ENCODE results near the gene ATG2B. TPM values are rescaled to one million over a fixed set of nuclear protein-coding genes. Genes with fewer than 3 reads are reported as not detected.

The ATG2B gene
- total and polyA plus RNA-seq, 7 experiments from 2014 or later: 1.8 to 43.4 (median 24.7) TPM

DNA sequence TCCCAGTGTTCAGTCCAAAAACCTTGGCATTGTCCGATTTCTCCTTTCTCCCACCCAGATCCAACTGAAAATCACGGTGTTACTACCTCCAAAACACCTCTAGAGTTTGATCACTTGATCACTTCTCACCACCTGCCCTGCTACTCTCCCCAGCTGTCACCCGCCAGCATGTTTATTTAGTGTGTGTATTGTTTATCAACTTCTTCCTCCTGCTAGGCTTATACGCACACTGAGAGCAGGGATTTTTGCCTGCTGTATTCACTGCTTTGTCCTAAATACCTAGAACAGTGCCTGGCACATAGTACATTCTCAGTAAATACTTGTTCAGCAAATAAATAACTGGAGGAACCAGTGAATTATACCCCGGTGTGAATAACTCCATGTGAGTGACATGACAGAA lies 102.1 kb downstream of the ATG2B start:
- no peaks in the 10 kb centered on the region for H3K9me3 Mint-ChIP-seq
- H3K27me3 ChIP-seq (ENCODE audit: control insufficient read depth in 2 of 2, insufficient read depth in 2 of 2, low read length in 2 of 2): no peaks in the 10 kb centered on the region
- no peak overlapping the region for H3K4me3 Mint-ChIP-seq
- no peak overlapping the region for H3K27ac Mint-ChIP-seq
- intact Hi-C loops (cut with micrococcal nuclease): no loop called here
- no peak overlapping the region for H3K27ac ChIP-seq (ENCODE audit: low read depth, low read length)
- no peaks in the 10 kb centered on the region for H3K36me3 Mint-ChIP-seq
- peaks cover 5 to 21% (median 17%) of the 10 kb centered on the region in 5 donors for H3K27me3 Mint-ChIP-seq
- DNase-seq (no peak), ATAC-seq (no peak)
- POLR2A ChIA-PET: no interaction called here
- H3K4me1 ChIP-seq (ENCODE audit: control insufficient read depth in 2 of 2, insufficient read depth in 2 of 2, low read length in 2 of 2): no peaks in the 10 kb centered on the region
- CTCF ChIA-PET: interaction anchor here (0.6 kb wide), 1 partner anchor 241 kb away, joined by 3 read pairs; no protein-coding TSS in a partner anchor
- H3K4me1 Mint-ChIP-seq: no peaks in the 10 kb centered on the region
- no peak overlapping the region for H3K4me3 ChIP-seq (ENCODE audit: low read length)
- no peaks in the 10 kb centered on the region for H3K9me3 ChIP-seq (ENCODE audit: control insufficient read depth in 2 of 3, low read length in 3 of 3)
- no peaks in the 10 kb centered on the region for H3K36me3 ChIP-seq (ENCODE audit: control insufficient read depth in 2 of 3, insufficient read depth in 3 of 3, low read length in 3 of 3)

DNA sequence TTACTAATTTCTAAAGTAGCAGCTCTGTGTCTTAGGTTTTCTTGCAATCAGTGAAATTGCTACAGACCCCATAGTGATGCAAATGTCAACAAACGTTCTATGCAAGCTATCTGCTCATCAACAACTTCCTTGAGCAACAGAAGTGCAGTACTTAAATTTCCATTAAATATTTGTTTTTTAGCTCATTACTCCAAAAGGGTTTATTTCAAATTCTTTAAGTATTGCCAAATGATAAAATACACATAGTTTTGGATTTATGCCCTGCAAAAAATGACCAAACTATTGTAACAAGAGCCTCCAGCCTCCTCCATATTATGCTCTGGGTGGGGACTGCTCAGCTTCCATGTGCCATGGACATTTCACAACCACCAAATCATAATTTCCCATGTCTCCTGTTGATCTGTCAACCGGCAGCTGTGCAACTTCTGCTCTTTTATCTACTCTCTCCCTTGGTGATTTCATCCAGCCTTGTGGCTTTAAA lies 102.8 kb downstream of the ATG2B start:
- CTCF ChIA-PET: interaction anchor here (1.1 kb wide), 1 partner anchor 44 kb away, joined by 3 read pairs; no protein-coding TSS in a partner anchor
- ATAC-seq (no peak), DNase-seq (no peak)
- POLR2A ChIA-PET: no interaction called here
- H3K27ac Mint-ChIP-seq: no peak overlapping the region
- Histone ChIP-seq H3K9me3 (ENCODE audit: control insufficient read depth in 2 of 3, low read length in 3 of 3) (no peaks in the 10 kb centered on the region), H3K27me3 (ENCODE audit: control insufficient read depth in 2 of 2, insufficient read depth in 2 of 2, low read length in 2 of 2) (no peaks in the 10 kb centered on the region), H3K36me3 (ENCODE audit: control insufficient read depth in 2 of 3, insufficient read depth in 3 of 3, low read length in 3 of 3) (no peaks in the 10 kb centered on the region), H3K4me3 (ENCODE audit: low read length) (no peak overlapping the region), H3K4me1 (ENCODE audit: control insufficient read depth in 2 of 2, insufficient read depth in 2 of 2, low read length in 2 of 2) (no peaks in the 10 kb centered on the region), H3K27ac (ENCODE audit: low read depth, low read length) (no peak overlapping the region)
- intact Hi-C loops (cut with micrococcal nuclease): no loop called here
- no peaks in the 10 kb centered on the region for H3K36me3 Mint-ChIP-seq
- no peak overlapping the region for H3K4me3 Mint-ChIP-seq
- no peaks in the 10 kb centered on the region for H3K4me1 Mint-ChIP-seq
- peaks cover 5 to 21% (median 14%) of the 10 kb centered on the region in 5 donors for H3K27me3 Mint-ChIP-seq
- H3K9me3 Mint-ChIP-seq: no peaks in the 10 kb centered on the region

DNA sequence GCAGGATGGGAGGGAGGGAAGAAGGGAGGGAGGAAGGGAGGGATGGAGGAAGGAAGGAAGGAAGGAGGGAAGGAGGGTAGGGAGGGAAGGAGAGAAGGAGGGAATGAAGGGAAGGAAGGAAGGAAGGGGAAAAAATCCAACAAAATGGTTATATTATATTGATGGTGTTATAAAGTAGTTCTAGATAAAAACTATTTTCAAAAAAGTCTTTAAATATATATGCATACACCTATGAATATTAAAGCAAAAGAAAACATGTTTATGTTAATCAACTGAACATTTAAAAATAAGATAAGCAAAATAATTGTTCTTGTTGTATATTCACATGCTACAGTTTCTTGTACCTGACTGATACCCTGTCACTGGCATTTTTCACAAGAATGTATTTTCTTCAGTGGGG lies 105.2 kb downstream of the ATG2B start:
- intact Hi-C loops (cut with micrococcal nuclease): no loop called here
- CTCF ChIA-PET: no interaction called here
- no peaks in the 10 kb centered on the region for H3K9me3 Mint-ChIP-seq
- H3K4me3 Mint-ChIP-seq: no peak overlapping the region
- DNase-seq (no peak), ATAC-seq (no peak)
- Histone ChIP-seq H3K27me3 (ENCODE audit: control insufficient read depth in 2 of 2, insufficient read depth in 2 of 2, low read length in 2 of 2) (no peaks in the 10 kb centered on the region), H3K9me3 (ENCODE audit: control insufficient read depth in 2 of 3, low read length in 3 of 3) (no peaks in the 10 kb centered on the region), H3K27ac (ENCODE audit: low read depth, low read length) (no peak overlapping the region), H3K4me3 (ENCODE audit: low read length) (no peak overlapping the region), H3K4me1 (ENCODE audit: control insufficient read depth in 2 of 2, insufficient read depth in 2 of 2, low read length in 2 of 2) (no peaks in the 10 kb centered on the region), H3K36me3 (ENCODE audit: control insufficient read depth in 2 of 3, insufficient read depth in 3 of 3, low read length in 3 of 3) (no peaks in the 10 kb centered on the region)
- POLR2A ChIA-PET: no interaction called here
- H3K36me3 Mint-ChIP-seq: no peaks in the 10 kb centered on the region
- peaks cover 17 to 36% (median 21%) of the 10 kb centered on the region in 5 donors for H3K27me3 Mint-ChIP-seq
- no peaks in the 10 kb centered on the region for H3K4me1 Mint-ChIP-seq
- H3K27ac Mint-ChIP-seq: no peak overlapping the region

DNA sequence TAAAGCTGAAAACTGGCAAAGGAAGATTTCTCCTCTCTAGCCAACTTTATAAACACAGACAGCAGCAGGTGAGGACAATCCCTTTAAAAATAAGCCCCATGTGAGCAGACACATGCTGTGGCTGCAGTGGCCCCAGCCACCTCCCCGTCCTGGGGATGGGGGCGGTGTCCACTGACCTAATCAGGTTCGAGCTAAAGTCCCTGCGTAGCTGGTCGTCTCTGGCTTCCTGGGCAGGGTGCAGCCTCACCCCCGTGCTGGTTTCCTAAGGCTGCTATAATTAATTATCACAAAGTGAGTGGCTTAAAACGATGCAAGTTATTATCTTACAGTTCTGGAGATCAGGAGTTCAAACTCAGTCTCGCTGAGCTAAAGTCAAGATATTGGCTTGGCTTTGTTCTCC lies 106.1 kb downstream of the ATG2B start:
- Mint-ChIP-seq H3K9me3 (no peaks in the 10 kb centered on the region), H3K4me3 (no peak overlapping the region), H3K4me1 (no peaks in the 10 kb centered on the region), H3K27me3 (peaks cover 18 to 36% (median 27%) of the 10 kb centered on the region in 5 donors), H3K27ac (no peak overlapping the region), H3K36me3 (no peaks in the 10 kb centered on the region)
- Histone ChIP-seq H3K4me3 (ENCODE audit: low read length) (no peak overlapping the region), H3K36me3 (ENCODE audit: control insufficient read depth in 2 of 3, insufficient read depth in 3 of 3, low read length in 3 of 3) (no peaks in the 10 kb centered on the region), H3K4me1 (ENCODE audit: control insufficient read depth in 2 of 2, insufficient read depth in 2 of 2, low read length in 2 of 2) (no peaks in the 10 kb centered on the region), H3K27me3 (ENCODE audit: control insufficient read depth in 2 of 2, insufficient read depth in 2 of 2, low read length in 2 of 2) (no peaks in the 10 kb centered on the region), H3K27ac (ENCODE audit: low read depth, low read length) (no peak overlapping the region), H3K9me3 (ENCODE audit: control insufficient read depth in 2 of 3, low read length in 3 of 3) (no peaks in the 10 kb centered on the region)
- DNase-seq (no peak), ATAC-seq (no peak)
- ChIA-PET CTCF (no interaction called here), POLR2A (no interaction called here)
- intact Hi-C loops (cut with micrococcal nuclease): no loop called here

DNA sequence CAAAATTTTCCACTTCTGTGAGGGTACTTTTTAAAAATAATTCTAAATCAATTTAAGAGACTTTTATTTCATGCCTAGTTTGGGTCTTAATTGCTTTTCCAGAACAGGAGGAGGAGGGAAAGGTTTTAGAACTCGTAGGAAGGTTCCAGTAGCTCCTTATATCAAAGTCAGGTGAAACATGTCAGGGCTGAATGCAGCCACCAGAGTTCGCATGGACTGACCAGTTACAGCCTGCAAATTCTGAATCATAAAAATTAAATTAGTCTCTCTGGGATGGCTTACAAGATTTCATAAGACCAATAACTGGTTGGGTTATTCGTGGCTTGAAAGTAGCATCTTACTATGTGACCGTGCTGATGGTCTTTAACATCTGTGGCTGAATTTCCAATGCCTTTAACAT lies 106.7 kb downstream of the ATG2B start:
- Histone ChIP-seq H3K36me3 (ENCODE audit: control insufficient read depth in 2 of 3, insufficient read depth in 3 of 3, low read length in 3 of 3) (no peaks in the 10 kb centered on the region), H3K9me3 (ENCODE audit: control insufficient read depth in 2 of 3, low read length in 3 of 3) (no peaks in the 10 kb centered on the region), H3K27ac (ENCODE audit: low read depth, low read length) (no peak overlapping the region), H3K4me1 (ENCODE audit: control insufficient read depth in 2 of 2, insufficient read depth in 2 of 2, low read length in 2 of 2) (no peaks in the 10 kb centered on the region), H3K27me3 (ENCODE audit: control insufficient read depth in 2 of 2, insufficient read depth in 2 of 2, low read length in 2 of 2) (no peaks in the 10 kb centered on the region), H3K4me3 (ENCODE audit: low read length) (no peak overlapping the region)
- intact Hi-C loops (cut with micrococcal nuclease): no loop called here
- POLR2A ChIA-PET: no interaction called here
- Mint-ChIP-seq H3K9me3 (no peaks in the 10 kb centered on the region), H3K4me3 (no peak overlapping the region), H3K27ac (no peak overlapping the region), H3K4me1 (no peaks in the 10 kb centered on the region), H3K27me3 (peaks cover 18 to 37% (median 33%) of the 10 kb centered on the region in 5 donors), H3K36me3 (no peaks in the 10 kb centered on the region)
- CTCF ChIA-PET: no interaction called here
- DNase-seq: no peak
- ATAC-seq: no peak

DNA sequence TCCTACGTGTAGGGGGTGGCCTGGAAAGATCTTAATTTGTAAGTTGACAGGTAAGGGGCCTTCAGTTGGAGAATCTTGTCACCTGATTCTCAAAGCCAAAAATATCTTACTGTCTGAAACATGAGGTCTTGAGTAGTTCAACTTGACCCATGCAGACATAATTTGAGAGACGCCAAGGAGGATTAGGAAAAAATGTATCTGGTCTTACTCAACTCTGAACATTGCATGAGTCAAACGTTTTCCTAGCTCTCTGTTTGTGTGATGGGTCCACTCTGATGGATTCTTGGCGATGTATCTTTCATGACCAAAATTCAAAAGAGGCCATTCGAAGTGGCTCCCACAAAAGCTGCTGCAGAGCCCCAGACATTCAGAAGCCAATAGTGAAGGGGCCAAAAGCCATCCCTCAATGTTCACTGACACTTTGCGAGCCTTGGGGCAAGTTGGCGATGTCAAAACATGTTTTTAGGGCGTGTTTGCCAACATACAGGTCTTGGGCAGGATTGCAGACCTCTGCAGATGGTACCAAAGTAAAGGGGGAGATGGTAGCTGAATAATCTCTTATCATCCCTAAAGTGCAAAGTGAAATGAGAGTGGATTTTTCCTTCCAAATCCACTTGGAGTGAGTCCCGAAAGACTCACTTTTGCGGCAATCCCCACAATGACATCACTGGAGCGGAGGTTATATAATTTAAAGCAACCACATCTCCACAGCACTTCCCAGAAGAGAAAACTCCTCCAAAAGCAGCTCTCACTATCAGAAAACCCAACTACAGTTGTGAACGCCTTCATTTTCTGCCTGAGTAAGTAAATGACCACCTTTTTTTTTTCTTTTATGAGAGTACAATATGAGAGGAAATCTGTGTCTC lies 107.4 kb downstream of the ATG2B start, which contains the start of gene BDKRB1:
TSS of gene BDKRB1 (plus strand) at position 710 of the 866 bp plus-strand sequence. CDS start 7,473 bp downstream, outside the sequence.
- H3K9me3 ChIP-seq (ENCODE audit: control insufficient read depth in 2 of 3, low read length in 3 of 3): no peaks in the 10 kb centered on the region
- H3K4me3 ChIP-seq (ENCODE audit: low read length): no peak within 1 kb of the TSS
- Mint-ChIP-seq H3K4me1 (no peaks in the 10 kb centered on the region), H3K9me3 (no peaks in the 10 kb centered on the region), H3K4me3 (no peak within 1 kb of the TSS), H3K27ac (no peak within 1 kb of the TSS), H3K27me3 (peaks cover 14 to 39% (median 32%) of the 10 kb centered on the region in 5 donors), H3K36me3 (no peaks in the 10 kb centered on the region)
- POLR2A ChIA-PET: no interaction called here
- no peaks in the 10 kb centered on the region for H3K27me3 ChIP-seq (ENCODE audit: control insufficient read depth in 2 of 2, insufficient read depth in 2 of 2, low read length in 2 of 2)
- intact Hi-C loops (cut with micrococcal nuclease): no loop called here
- CTCF ChIA-PET: no interaction called here
- no peaks in the 10 kb centered on the region for H3K36me3 ChIP-seq (ENCODE audit: control insufficient read depth in 2 of 3, insufficient read depth in 3 of 3, low read length in 3 of 3)
- DNase-seq (no peak), ATAC-seq (no peak)
- no peak within 1 kb of the TSS for H3K27ac ChIP-seq (ENCODE audit: low read depth, low read length)
- H3K4me1 ChIP-seq (ENCODE audit: control insufficient read depth in 2 of 2, insufficient read depth in 2 of 2, low read length in 2 of 2): no peaks in the 10 kb centered on the region

DNA sequence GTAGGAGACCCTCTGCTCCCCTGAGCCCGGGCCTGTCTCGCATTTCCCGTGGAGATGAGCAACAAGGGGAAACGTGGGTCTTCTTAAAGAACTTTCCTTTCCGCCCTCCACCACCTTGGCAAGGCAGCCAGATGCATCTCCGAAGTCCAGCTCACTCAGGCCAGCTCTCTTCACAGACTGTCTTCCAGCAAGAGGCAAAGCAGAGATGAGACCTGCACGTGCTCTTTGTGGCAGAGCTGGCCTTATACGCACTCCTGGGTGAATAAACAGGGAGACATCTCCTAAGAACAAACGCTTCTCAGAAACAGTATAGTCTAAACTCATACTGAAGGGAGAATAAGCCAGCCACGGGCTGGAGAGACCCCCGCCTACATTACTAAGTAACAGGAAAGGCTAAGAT lies 108.5 kb downstream of the ATG2B start:
- ChIA-PET POLR2A (no interaction called here), CTCF (no interaction called here)
- Histone ChIP-seq H3K4me1 (ENCODE audit: control insufficient read depth in 2 of 2, insufficient read depth in 2 of 2, low read length in 2 of 2) (no peaks in the 10 kb centered on the region), H3K36me3 (ENCODE audit: control insufficient read depth in 2 of 3, insufficient read depth in 3 of 3, low read length in 3 of 3) (no peaks in the 10 kb centered on the region), H3K9me3 (ENCODE audit: control insufficient read depth in 2 of 3, low read length in 3 of 3) (no peaks in the 10 kb centered on the region), H3K27ac (ENCODE audit: low read depth, low read length) (no peak overlapping the region), H3K4me3 (ENCODE audit: low read length) (no peak overlapping the region), H3K27me3 (ENCODE audit: control insufficient read depth in 2 of 2, insufficient read depth in 2 of 2, low read length in 2 of 2) (no peaks in the 10 kb centered on the region)
- Mint-ChIP-seq H3K36me3 (no peaks in the 10 kb centered on the region), H3K27me3 (peaks cover 10 to 39% (median 29%) of the 10 kb centered on the region in 5 donors), H3K9me3 (no peaks in the 10 kb centered on the region), H3K27ac (no peak overlapping the region), H3K4me1 (no peaks in the 10 kb centered on the region), H3K4me3 (no peak overlapping the region)
- ATAC-seq (no peak), DNase-seq (no peak)
- intact Hi-C loops (cut with micrococcal nuclease): no loop called here
